GM21381 (cell line): ENCODE measurements around the gene CDK11A.
"Not testable (repeated sequence)": the region's sequence is repeated elsewhere in the genome, so short reads cannot be mapped to it uniquely, and the experiment has no call there.

Experiments used
- ATAC-seq: cut with Tn5 transposase; IDR thresholded peaks from one replicate; pipeline ENCODE4 v1.9.1; 2021; ENCODE audit warnings: mild to moderate bottlenecking, moderate library complexity; ENCODE audit not compliant: unreplicated experiment

The CDK11A gene

GRCh38 chr1:1664941-1665814 is 59.0 kb downstream of the CDK11A start:
- ATAC-seq, result no peak

- not testable (repeated sequence) for ATAC-seq
Measured at GRCh38 chr1:1664318-1664717, 59.8 kb downstream of the CDK11A start.

- not testable (repeated sequence) for ATAC-seq
Measured at GRCh38 chr1:1662830-1663560, 61.2 kb downstream of the CDK11A start.

- not testable (repeated sequence) for ATAC-seq
Measured at GRCh38 chr1:1662392-1662791, 61.8 kb downstream of the CDK11A start.

GRCh38 chr1:1658583-1659549 is 65.3 kb downstream of the CDK11A start, which contains the start of gene CDK11B:
CDK11B (minus strand) TSS chr1:1659004; CDS start chr1:1657485, 1,519 bp downstream.
- ATAC-seq, result peak; percentile 84
